Skeletal muscle satellite cell (primary cell): ENCODE data around the gene FBXW12.

ENCODE experiments used
- H3K27me3 ChIP-seq: 2 replicates; pipeline ENCODE4 v1.7.0; 2013; ENCODE audit warnings: low read length; ENCODE audit not compliant: control insufficient read depth, insufficient read depth
- H3K36me3 ChIP-seq: 2 replicates; pipeline ENCODE4 v1.7.0; 2013; ENCODE audit warnings: mild to moderate bottlenecking, control low read depth, low read length; ENCODE audit not compliant: insufficient read depth
- H3K4me1 ChIP-seq: 2 replicates; pipeline ENCODE4 v1.7.0; 2013; ENCODE audit warnings: low read length; ENCODE audit not compliant: control insufficient read depth, insufficient read depth
- H3K4me2 ChIP-seq: 2 replicates; pipeline ENCODE4 v1.7.0; 2013; ENCODE audit warnings: mild to moderate bottlenecking, low read length
- H3K4me3 ChIP-seq: 2 replicates; pipeline ENCODE4 v1.7.0; 2013; ENCODE audit warnings: low read length
- H3K9ac ChIP-seq: 2 replicates; pipeline ENCODE4 v1.7.0; 2013; ENCODE audit warnings: mild to moderate bottlenecking, low read depth, low read length, moderate library complexity
- H3K9me3 ChIP-seq: replicated peaks from 2 replicates; pipeline ENCODE4 v1.7.0; 2013; ENCODE audit warnings: mild to moderate bottlenecking, control low read depth, low read length

The FBXW12 gene

GRCh38 chr3:48403533-48404439 lies 31.8 kb downstream of the FBXW12 start:
- Histone ChIP-seq H3K36me3 (peaks cover 25% of the 10 kb centered on the region), H3K4me3 (no peak overlapping the region), H3K4me1 (peaks cover 24% of the 10 kb centered on the region), H3K9me3 (no peaks in the 10 kb centered on the region), H3K27me3 (peaks cover 4% of the 10 kb centered on the region), H3K9ac (no peak overlapping the region), H3K4me2 (no peak overlapping the region)

- Histone ChIP-seq H3K9me3 (no peaks in the 10 kb centered on the region), H3K4me2 (no peak overlapping the region), H3K4me3 (no peak overlapping the region), H3K4me1 (peaks cover 24% of the 10 kb centered on the region), H3K27me3 (no peaks in the 10 kb centered on the region), H3K36me3 (peaks cover 31% of the 10 kb centered on the region), H3K9ac (no peak overlapping the region)
Measured at GRCh38 chr3:48404440-48405342, 32.7 kb downstream of the FBXW12 start.

GRCh38 chr3:48405343-48405881 lies 33.4 kb downstream of the FBXW12 start:
- peaks cover 38% of the 10 kb centered on the region for H3K36me3 ChIP-seq

GRCh38 chr3:48405971-48406370 lies 34.0 kb downstream of the FBXW12 start:
- Histone ChIP-seq H3K9me3 (no peaks in the 10 kb centered on the region), H3K36me3 (peaks cover 38% of the 10 kb centered on the region), H3K27me3 (no peaks in the 10 kb centered on the region), H3K4me2 (no peak overlapping the region), H3K4me3 (no peak overlapping the region), H3K9ac (no peak overlapping the region), H3K4me1 (peaks cover 24% of the 10 kb centered on the region)

More at GRCh38 chr3:48405343-48405881, 33.4 kb downstream of the FBXW12 start:
- Histone ChIP-seq H3K9ac (no peak overlapping the region), H3K4me3 (no peak overlapping the region), H3K4me1 (peaks cover 24% of the 10 kb centered on the region), H3K4me2 (no peak overlapping the region), H3K27me3 (no peaks in the 10 kb centered on the region), H3K9me3 (no peaks in the 10 kb centered on the region)

GRCh38 chr3:48406443-48407431 lies 34.7 kb downstream of the FBXW12 start:
- Histone ChIP-seq H3K27me3 (no peaks in the 10 kb centered on the region), H3K4me3 (no peak overlapping the region), H3K9ac (no peak overlapping the region), H3K9me3 (no peaks in the 10 kb centered on the region), H3K4me1 (peaks cover 20% of the 10 kb centered on the region), H3K36me3 (peaks cover 41% of the 10 kb centered on the region), H3K4me2 (no peak overlapping the region)

GRCh38 chr3:48407542-48408099 lies 35.6 kb downstream of the FBXW12 start:
- Histone ChIP-seq H3K9me3 (no peaks in the 10 kb centered on the region), H3K9ac (no peak overlapping the region), H3K27me3 (no peaks in the 10 kb centered on the region), H3K4me1 (peaks cover 11% of the 10 kb centered on the region), H3K4me3 (no peak overlapping the region), H3K4me2 (no peak overlapping the region), H3K36me3 (peaks cover 49% of the 10 kb centered on the region)

GRCh38 chr3:48408823-48409281 lies 36.8 kb downstream of the FBXW12 start:
- Histone ChIP-seq H3K27me3 (no peaks in the 10 kb centered on the region), H3K9me3 (no peaks in the 10 kb centered on the region), H3K9ac (no peak overlapping the region), H3K4me1 (peaks cover 7% of the 10 kb centered on the region), H3K4me3 (no peak overlapping the region), H3K36me3 (peaks cover 48% of the 10 kb centered on the region), H3K4me2 (no peak overlapping the region)

GRCh38 chr3:48409291-48410201 lies 37.5 kb downstream of the FBXW12 start:
- Histone ChIP-seq H3K27me3 (no peaks in the 10 kb centered on the region), H3K4me2 (no peak overlapping the region), H3K36me3 (peaks cover 43% of the 10 kb centered on the region), H3K9ac (no peak overlapping the region), H3K4me1 (peaks cover 4% of the 10 kb centered on the region), H3K9me3 (no peaks in the 10 kb centered on the region), H3K4me3 (no peak overlapping the region)

GRCh38 chr3:48410205-48411040 lies 38.4 kb downstream of the FBXW12 start:
- Histone ChIP-seq H3K9me3 (no peaks in the 10 kb centered on the region), H3K9ac (no peak overlapping the region), H3K36me3 (peaks cover 39% of the 10 kb centered on the region), H3K4me3 (no peak overlapping the region), H3K27me3 (no peaks in the 10 kb centered on the region), H3K4me2 (no peak overlapping the region), H3K4me1 (no peaks in the 10 kb centered on the region)
